GM12875 (cell line): ENCODE data around the gene MYOG.

Experiments used
- H3K4me3 ChIP-seq: one replicate; pipeline ENCODE4 v1.5.1; 2011; ENCODE audit warnings: low read depth, low read length, control low read depth
- CTCF ChIP-seq: IDR thresholded peaks from 2 replicates; pipeline ENCODE4 v1.5.1; 2011; ENCODE audit warnings: low read depth, mild to moderate bottlenecking, control low read depth, inconsistent platforms, low read length, moderate library complexity, borderline replicate concordance; ENCODE audit not compliant: insufficient read depth

Gene MYOG

GRCh38 chr1:203085528-203086406 is at the start of gene MYOG:
Gene MYOG (minus strand): TSS chr1:203086012. CDS start chr1:203085961, 51 bp downstream.
- no peak for TF ChIP-seq CTCF
- no peak within 1 kb of the TSS for H3K4me3 ChIP-seq

GRCh38 chr1:203133970-203134725 is 48.3 kb upstream of the MYOG start:
- no peak for TF ChIP-seq CTCF
- H3K4me3 ChIP-seq = no peak overlapping the region

GRCh38 chr1:203131548-203132200 is 45.9 kb upstream of the MYOG start:
- H3K4me3 ChIP-seq = no peak overlapping the region
- no peak for TF ChIP-seq CTCF

GRCh38 chr1:203130358-203130985 is 44.7 kb upstream of the MYOG start:
- no peak for TF ChIP-seq CTCF

GRCh38 chr1:203129501-203130231 is 43.9 kb upstream of the MYOG start:
- no peak for TF ChIP-seq CTCF

More at GRCh38 chr1:203130358-203130985, 44.7 kb upstream of the MYOG start:
- no peak overlapping the region for H3K4me3 ChIP-seq

More at GRCh38 chr1:203129501-203130231, 43.9 kb upstream of the MYOG start:
- no peak overlapping the region for H3K4me3 ChIP-seq
